ENCODE measurements around the gene SLIT3.
"Not testable (repeated sequence)": the region's sequence is repeated elsewhere in the genome, so short reads cannot be mapped to it uniquely, and the experiment has no call there.

SLIT3 gene

GRCh38 chr5:169219351-169219750, 81.6 kb downstream of the SLIT3 start:
- DNase-seq (ENCODE audit: low spot score) = no peak

GRCh38 chr5:169218861-169219260, 82.1 kb downstream of the SLIT3 start:
- DNase-seq (ENCODE audit: low spot score) = no peak

DNA sequence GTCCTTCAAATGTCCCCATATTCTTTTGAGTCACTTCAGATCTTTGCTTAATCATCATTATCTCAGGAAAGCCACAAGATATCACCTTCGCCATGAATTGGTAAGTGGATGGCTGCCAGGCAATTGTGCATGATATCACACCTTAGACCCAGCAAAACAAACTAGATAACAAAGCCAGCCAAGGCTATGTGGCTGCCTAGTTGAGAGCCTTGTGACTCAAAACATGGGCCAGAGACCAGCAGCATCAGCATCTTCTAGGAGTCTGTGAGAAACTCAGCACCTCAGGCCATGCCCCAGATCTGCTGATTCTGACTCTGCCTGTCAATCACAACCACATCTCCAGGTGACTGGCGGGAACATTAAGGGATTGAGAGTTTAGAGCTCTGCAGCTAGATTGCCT, 82.8 kb downstream of the SLIT3 start:
- no peak for DNase-seq (ENCODE audit: low spot score)

DNA sequence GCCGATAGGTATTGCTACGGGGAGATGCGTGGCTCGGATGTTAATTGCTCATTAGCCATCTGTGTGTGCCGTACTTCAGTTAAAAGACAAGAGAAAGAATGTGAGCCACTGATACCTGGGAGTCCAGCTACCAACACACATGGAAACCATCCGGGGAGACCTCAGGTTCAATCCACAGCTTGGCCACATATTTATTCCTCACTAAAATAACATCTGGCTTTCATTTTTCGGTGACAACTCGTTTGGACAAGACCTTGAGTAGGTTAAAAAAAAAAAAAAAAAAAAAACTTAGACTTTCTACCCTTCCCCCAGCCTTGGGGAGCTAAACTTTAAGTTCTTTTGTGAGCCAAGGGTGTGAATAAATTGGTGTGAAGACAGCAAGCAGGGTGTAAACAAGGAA, 84.1 kb downstream of the SLIT3 start:
- DNase-seq (ENCODE audit: low spot score) = no peak

GRCh38 chr5:169213479-169213878, 87.5 kb downstream of the SLIT3 start:
- no peak for DNase-seq (ENCODE audit: low spot score)

GRCh38 chr5:169211761-169212160, 89.2 kb downstream of the SLIT3 start:
- DNase-seq (ENCODE audit: low spot score) = not testable (repeated sequence)

- no peak for DNase-seq (ENCODE audit: low spot score)
Measured at GRCh38 chr5:169204788-169205400, 96.0 kb downstream of the SLIT3 start.

- DNase-seq (ENCODE audit: low spot score) = no peak
Measured at GRCh38 chr5:169202969-169203368, 98.0 kb downstream of the SLIT3 start.

DNA sequence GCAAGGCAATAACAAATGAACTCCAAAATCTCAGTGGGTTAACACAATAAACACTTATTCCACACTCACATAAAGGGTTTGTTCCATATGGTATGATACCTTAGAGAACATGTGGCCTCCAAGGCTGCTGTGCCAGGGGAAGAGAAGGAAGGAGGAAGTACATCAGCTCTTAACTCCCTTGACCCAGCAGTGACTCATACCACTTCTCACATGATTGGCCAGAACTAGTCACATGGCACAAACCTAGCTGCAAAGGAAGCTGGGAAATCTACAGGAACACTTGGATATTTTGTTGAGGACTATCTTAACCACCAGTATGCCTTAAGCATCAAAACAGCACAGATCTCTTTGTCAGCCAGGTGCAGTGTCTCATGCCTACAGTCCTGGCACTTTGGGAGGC, 99.3 kb downstream of the SLIT3 start:
- no peak for DNase-seq (ENCODE audit: low spot score)

DNA sequence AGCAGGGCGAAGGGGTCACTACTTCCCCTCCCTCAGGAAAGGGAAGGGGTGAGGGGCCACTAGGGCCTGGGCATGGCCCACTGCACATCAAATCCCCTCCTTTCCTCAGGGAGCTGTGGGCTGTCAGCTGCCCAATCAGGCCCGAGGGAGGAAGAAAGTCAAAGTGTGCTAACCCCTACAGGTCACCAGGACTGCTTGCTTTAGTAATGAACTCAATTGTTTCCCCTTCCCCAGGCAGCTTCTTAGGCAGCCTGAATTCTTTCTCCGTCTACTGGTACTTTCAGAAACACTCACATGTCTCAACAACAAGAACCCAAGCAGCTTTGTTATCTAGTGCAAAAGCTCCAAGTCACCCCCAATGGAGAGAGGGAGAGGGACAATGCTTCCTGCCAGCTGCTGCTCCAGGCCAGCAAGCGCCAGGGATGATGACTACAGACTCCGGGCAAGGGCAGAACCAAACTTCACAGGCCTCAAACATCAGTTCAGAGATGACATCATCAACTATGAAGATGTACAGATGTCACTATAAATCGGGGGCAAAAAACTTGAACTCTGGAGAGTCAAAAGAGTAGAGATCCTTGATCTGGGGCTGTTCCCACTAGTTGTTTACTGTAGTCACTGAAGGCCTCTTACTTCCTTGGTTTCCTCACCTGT, 100.7 kb downstream of the SLIT3 start:
- DNase-seq (ENCODE audit: low spot score) = no peak

DNA sequence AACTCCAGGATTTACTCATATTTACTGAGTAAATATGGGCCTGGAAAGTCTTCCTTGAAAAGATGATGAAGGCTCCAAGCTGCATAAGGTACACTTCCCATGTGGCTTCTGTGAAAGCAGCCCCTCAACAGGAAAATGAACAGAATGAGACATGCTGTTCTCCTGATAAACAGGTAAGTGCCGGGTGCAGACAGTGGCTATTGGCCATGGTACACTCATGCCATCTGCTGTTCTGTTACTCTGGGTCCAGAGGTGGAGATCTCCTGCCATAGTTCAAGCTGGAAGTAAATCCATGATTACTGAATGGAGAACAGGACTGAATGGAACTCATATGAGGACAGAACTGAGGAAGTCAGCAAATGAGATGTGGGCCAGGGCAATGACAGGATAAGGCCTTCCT, 103.6 kb downstream of the SLIT3 start:
- DNase-seq (ENCODE audit: low spot score) = no peak

GRCh38 chr5:169196059-169196458, 104.9 kb downstream of the SLIT3 start:
- no peak for DNase-seq (ENCODE audit: low spot score)

- DNase-seq (ENCODE audit: low spot score) = no peak
Measured at GRCh38 chr5:169195601-169196000, 105.3 kb downstream of the SLIT3 start.

- DNase-seq (ENCODE audit: low spot score) = no peak
Measured at GRCh38 chr5:169192536-169192935, 108.4 kb downstream of the SLIT3 start.

GRCh38 chr5:169190849-169191248, 110.1 kb downstream of the SLIT3 start:
- DNase-seq (ENCODE audit: low spot score) = no peak

DNA sequence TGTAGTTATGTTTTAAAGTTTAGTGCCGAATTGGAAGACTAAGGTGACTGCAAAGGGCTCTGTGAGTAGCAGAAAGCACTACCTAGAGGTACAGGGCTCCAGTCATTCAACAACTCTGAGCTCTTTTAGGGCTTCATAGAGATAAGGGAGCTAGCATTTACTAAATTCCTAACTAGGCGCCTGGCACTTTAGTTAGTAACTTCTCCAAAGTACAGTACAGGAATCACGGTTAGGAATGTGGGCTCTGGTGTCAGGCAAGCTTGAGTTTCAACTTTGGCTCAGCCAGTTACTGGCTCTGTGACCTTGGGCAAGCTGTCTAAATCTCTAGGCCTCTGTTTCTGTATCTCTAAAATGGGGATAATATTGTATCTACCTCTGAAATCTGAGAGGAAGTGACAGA, 115.3 kb downstream of the SLIT3 start:
- DNase-seq (ENCODE audit: low spot score) = no peak

DNA sequence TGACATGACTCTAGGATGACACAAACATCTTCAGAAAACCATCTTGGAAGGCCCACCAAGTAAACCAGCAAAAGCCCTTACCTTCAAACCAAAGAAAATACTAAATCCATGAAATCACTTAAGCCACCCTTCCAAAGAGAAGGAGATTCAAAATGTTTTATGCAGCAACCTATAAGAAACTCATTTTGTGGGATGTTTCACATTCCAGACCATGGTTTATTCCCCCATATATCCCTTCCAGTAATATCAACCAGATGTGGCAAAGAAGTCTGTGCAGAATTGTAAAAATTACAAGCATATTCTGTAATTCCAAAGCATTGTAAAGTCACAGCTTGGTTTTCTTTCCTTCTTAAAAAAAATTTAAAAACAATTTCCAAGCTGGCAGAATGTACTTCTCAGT, 117.4 kb downstream of the SLIT3 start:
- no peak for DNase-seq (ENCODE audit: low spot score)

- DNase-seq (ENCODE audit: low spot score) = no peak
Measured at GRCh38 chr5:169182797-169183196, 118.1 kb downstream of the SLIT3 start.

- no peak for DNase-seq (ENCODE audit: low spot score)
Measured at GRCh38 chr5:169181814-169182213, 119.1 kb downstream of the SLIT3 start.

DNA sequence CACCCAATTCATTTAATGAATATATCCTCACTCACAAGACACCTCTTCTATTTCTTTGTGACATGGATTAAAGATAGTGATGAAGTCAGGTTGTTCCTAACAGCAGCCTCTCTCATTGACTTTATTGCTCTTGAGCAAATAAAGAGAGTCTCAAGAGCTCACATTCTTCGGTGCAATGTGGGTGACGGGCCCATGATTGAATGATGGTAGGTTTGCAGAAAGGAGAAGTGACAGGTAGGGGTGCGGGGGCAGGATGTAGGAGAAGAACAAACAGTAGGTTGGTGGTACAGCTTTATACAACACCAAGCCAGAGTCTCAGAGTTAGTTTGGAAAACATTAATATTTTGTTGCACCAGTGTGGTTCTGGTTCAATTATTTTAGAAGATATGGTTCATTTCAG, 122.2 kb downstream of the SLIT3 start:
- no peak for DNase-seq (ENCODE audit: low spot score)

DNA sequence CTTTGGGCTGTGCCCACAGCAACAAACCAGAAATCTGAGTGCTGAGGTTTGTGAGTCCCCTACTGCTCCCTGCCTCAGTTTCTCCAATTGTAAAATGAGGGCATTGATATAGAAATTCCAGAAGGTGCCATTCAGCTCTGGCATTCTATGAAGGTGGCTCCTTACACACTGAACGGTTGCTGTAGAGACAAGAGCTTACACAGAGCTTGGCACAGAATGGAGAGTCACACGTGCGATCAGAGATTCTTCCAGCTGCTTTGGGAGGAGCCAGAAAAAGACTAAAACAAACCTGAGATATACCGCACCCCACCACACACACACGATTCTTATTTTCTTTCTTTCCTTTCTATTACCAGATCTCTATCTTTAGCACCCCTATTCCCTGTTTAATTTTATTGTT, 122.7 kb downstream of the SLIT3 start:
- no peak for DNase-seq (ENCODE audit: low spot score)

DNA sequence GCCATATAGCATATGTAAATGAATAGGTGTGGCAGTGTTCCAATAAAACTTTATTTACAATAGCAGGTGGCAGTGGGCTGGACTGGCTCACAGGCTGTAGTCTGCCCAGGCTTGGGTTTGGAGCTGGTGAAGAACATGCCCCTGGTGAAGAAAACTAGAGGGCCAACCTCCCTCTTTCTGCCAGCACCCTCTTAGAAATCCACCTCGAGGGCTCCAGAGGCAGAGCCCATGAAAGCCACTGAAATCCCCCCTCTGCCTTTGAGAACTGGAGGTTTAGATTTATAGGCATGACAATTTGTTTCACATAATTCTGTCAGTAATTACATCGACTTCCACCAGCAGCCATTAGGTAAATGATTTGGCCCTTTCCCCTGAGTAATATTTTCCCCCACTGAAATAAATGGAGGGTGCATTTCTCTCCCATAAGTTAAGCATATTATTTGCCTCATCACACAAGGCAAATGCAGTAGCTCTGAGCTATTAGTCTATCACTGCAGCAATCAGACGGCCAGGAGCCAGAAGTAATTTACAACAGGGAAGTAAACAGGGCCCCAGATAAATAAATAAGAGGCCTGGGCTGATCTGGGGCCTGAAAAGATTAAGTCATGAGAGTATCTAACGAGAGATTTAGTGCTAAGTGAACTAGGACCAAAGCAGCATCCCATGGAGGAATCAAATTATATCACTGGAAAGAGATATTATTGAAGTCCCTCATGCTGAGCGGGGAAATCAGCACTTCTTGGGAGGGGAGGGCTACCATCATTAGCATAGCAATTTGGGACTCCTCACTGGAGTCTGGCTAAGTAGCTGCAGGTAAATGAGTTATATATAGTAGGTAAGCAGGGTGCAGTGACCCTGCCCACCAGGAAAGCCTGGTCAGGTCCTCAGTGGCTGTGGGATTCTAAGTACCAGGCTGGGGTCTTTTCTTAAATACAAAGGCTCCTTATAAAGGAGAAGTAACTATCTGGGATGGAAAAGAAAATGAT, 123.9 kb downstream of the SLIT3 start:
- no peak for DNase-seq (ENCODE audit: low spot score)

DNA sequence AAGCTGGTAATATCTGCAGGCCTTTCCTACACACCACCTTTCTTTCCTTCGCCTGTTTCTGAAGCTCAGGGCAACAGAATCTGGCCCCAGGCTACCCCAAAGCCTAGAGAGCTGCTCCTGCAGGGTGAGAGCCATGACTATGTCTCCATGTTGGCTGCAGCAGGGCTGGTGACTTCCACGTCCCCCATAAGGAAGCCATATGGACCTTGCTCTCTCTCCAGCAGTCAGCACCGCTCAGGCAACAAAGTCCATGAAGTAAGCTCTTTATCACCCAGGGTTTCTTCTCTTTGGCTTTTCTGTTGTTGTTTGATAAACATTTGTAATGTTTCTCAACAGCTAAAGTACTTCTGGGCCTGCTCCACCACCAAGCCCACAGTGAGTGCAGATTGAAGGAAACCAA, 125.2 kb downstream of the SLIT3 start:
- no peak for DNase-seq (ENCODE audit: low spot score)

Data from D341Med (cell line).